Endothelial cell of umbilical vein (primary cell): ENCODE results near the gene ERO1A.
A peak's percentile ranks its signal among the peaks of the same experiment; 100 is the strongest.

Experiments
- CTCF ChIP-seq, 2 donors: IDR thresholded peaks; 1 replicate in 1 of 2; 2 replicates in 1 of 2; pipeline ENCODE4 v1.5.1; 2011; ENCODE audit warnings: low read length in 2 of 2, mild to moderate bottlenecking in 2 of 2, moderate library complexity in 2 of 2, control low read depth in 1 of 2, inconsistent platforms in 1 of 2, low read depth in 1 of 2; ENCODE audit not compliant: insufficient read depth in 1 of 2; ENCODE audit errors: extremely low read depth in 1 of 2
- EZH2 ChIP-seq: IDR thresholded peaks from 2 replicates; pipeline ENCODE4 v1.6.1; 2012; ENCODE audit warnings: borderline replicate concordance, low read depth, mild to moderate bottlenecking, moderate library complexity, low read length, inconsistent platforms; ENCODE audit not compliant: severe bottlenecking
- FOS ChIP-seq: IDR thresholded peaks from 2 replicates; pipeline ENCODE4 v1.6.1; 2011; ENCODE audit warnings: mild to moderate bottlenecking, low read length, moderate library complexity, borderline replicate concordance; ENCODE audit not compliant: insufficient read depth
- POLR2A ChIP-seq: IDR thresholded peaks from 2 replicates; pipeline ENCODE4 v1.6.1; 2012; ENCODE audit warnings: low read depth, mild to moderate bottlenecking, control low read depth, low read length
- POLR2AphosphoS5 ChIP-seq: IDR thresholded peaks from 2 replicates; pipeline ENCODE4 v1.6.1; 2012; ENCODE audit warnings: low read depth, mild to moderate bottlenecking, control low read depth, low read length, moderate library complexity; ENCODE audit not compliant: insufficient read depth

- TF ChIP-seq POLR2A (peak; percentile 42), CTCF (IDR thresholded peaks at IDR 0.05; ENCODE audit: extremely low read depth in 1 of 2, insufficient read depth in 1 of 2, low read depth in 1 of 2, low read length in 2 of 2) (no peak), FOS (peak; percentile 27), POLR2AphosphoS5 (peak; percentile 72), EZH2 (no peak)
These were observed at the start of gene ERO1A for GRCh38 chr14:52695481-52696091.
